ENCODE results near the gene C2orf92.

Gene C2orf92

GRCh38 chr2:97662386-97662894, 7.1 kb upstream of the C2orf92 start:
- no peak for TF ChIP-seq CTCF (IDR thresholded peaks at IDR 0.05; ENCODE audit: low read depth, low read length)
- peak overlapping the region; percentile 81 for H3K4me3 ChIP-seq (ENCODE audit: low read depth, low read length)

GRCh38 chr2:97662895-97663625, 6.5 kb upstream of the C2orf92 start:
- peak overlapping the region; percentile 81 for H3K4me3 ChIP-seq (ENCODE audit: low read depth, low read length)
- no peak for TF ChIP-seq CTCF (IDR thresholded peaks at IDR 0.05; ENCODE audit: low read depth, low read length)

- no peak for TF ChIP-seq CTCF (IDR thresholded peaks at IDR 0.05; ENCODE audit: low read depth, low read length)
- H3K4me3 ChIP-seq (ENCODE audit: low read depth, low read length): peak overlapping the region; percentile 81
Measured at GRCh38 chr2:97663626-97663961, 5.9 kb upstream of the C2orf92 start.

- TF ChIP-seq CTCF (IDR thresholded peaks at IDR 0.05; ENCODE audit: low read depth, low read length): peak; percentile 63
- peak within 1 kb of the TSS; percentile 81 for H3K4me3 ChIP-seq (ENCODE audit: low read depth, low read length)
Measured at GRCh38 chr2:97663962-97664635, 5.4 kb upstream of the C2orf92 start, which contains the start of gene ACTR1B. ACTR1B (minus strand) TSS chr2:97664044; CDS start chr2:97663890, 154 bp downstream.

- TF ChIP-seq CTCF (IDR thresholded peaks at IDR 0.05; ENCODE audit: low read depth, low read length): no peak
- peak overlapping the region; percentile 81 for H3K4me3 ChIP-seq (ENCODE audit: low read depth, low read length)
Measured at GRCh38 chr2:97664636-97664970, 4.9 kb upstream of the C2orf92 start.

GRCh38 chr2:97670471-97670870, 958 bp downstream of the C2orf92 start:
- H3K4me3 ChIP-seq (ENCODE audit: low read depth, low read length): no peak overlapping the region

More at GRCh38 chr2:97670471-97670870, 958 bp downstream of the C2orf92 start:
- TF ChIP-seq CTCF (IDR thresholded peaks at IDR 0.05; ENCODE audit: low read depth, low read length): no peak

Data from WI38 (cell line).